Stomach (tissue), 4 donors: ENCODE measurements around the gene NAPG.

ENCODE experiments used
- EP300 ChIP-seq: sonication (generic); formaldehyde crosslinking; IDR thresholded peaks from one replicate; pipeline ENCODE4 v1.6.1; 2017; ENCODE audit warnings: antibody characterized with exemption
- POLR2AphosphoS5 ChIP-seq, 3 donors: sonication (generic); formaldehyde crosslinking; IDR thresholded peaks; one replicate each; pipeline ENCODE4 v1.6.1; 2016; ENCODE audit warnings: antibody characterized with exemption in 3 of 3
- TF ChIP-seq, protein P1 (sequence below), 7 experiments: fragments of 450-650 bp in 4 of 7; fragments of 200-600 bp in 3 of 7; sonication (generic) in 3 of 7; IDR thresholded peaks; one replicate each; pipeline ENCODE4 v1.5.1; 2016 to 2019; ENCODE audit warnings: antibody characterized with exemption in 7 of 7, control low read depth in 2 of 7, mild to moderate bottlenecking in 1 of 7

DNA sequence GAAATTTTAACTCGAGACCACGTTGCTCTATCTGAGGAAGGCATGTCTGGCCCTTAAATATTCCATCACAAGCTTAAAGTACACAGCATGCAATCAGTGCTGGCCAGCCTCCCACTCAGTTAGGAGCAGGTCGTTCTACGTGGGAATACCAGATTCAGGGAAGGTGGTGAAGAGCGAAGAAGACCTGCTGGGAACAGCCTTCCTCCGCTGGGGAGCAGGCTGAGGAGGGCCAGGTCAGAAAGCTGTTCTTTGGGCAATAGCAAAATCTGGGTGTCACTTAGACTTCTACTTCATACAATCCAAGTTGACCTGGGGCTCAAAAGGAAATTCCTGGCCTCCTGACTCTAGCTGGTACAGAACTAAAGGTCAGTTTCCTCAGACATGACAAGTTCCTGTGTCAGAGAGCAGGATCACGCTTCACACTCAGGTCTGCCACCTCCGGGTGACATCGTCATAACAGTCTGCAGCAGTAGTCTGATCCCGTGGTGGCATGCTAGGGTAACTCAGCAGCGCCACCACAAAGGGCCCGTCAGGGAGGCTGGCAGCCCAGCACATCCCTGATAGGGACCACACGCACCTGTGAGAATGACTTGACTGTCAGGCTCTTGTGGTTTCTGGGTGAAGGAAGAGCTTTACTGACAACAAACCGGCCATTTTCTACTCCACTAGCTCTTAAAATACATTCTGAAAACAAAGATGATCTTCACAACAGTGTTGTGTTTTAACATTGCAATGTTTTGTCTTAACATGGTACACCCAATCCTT is 35.2 kb upstream of the NAPG start:
- TF ChIP-seq, protein P1, sequence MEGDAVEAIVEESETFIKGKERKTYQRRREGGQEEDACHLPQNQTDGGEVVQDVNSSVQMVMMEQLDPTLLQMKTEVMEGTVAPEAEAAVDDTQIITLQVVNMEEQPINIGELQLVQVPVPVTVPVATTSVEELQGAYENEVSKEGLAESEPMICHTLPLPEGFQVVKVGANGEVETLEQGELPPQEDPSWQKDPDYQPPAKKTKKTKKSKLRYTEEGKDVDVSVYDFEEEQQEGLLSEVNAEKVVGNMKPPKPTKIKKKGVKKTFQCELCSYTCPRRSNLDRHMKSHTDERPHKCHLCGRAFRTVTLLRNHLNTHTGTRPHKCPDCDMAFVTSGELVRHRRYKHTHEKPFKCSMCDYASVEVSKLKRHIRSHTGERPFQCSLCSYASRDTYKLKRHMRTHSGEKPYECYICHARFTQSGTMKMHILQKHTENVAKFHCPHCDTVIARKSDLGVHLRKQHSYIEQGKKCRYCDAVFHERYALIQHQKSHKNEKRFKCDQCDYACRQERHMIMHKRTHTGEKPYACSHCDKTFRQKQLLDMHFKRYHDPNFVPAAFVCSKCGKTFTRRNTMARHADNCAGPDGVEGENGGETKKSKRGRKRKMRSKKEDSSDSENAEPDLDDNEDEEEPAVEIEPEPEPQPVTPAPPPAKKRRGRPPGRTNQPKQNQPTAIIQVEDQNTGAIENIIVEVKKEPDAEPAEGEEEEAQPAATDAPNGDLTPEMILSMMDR (IDR thresholded peaks at IDR 0.05) = peak in 1 of 7 experiments; percentile 18
- no peak for TF ChIP-seq POLR2AphosphoS5 (IDR thresholded peaks at IDR 0.05)
- TF ChIP-seq EP300 = no peak
